GM12874 (cell line): Measurements from ENCODE around the gene CYSTM1.

ENCODE experiments used
- CTCF ChIP-seq: IDR thresholded peaks from 2 replicates; pipeline ENCODE4 v1.5.1; 2011; ENCODE audit warnings: low read depth, mild to moderate bottlenecking, control low read depth, low read length, moderate library complexity; ENCODE audit not compliant: insufficient read depth

The CYSTM1 gene

GRCh38 chr5:140172483-140172882 is 2.5 kb upstream of the CYSTM1 start:
- TF ChIP-seq CTCF: no peak

GRCh38 chr5:140174014-140174413 is 974 bp upstream of the CYSTM1 start:
- TF ChIP-seq CTCF: no peak

GRCh38 chr5:140175367-140176030 is 511 bp downstream of the CYSTM1 start:
- TF ChIP-seq CTCF: no peak

- no peak for TF ChIP-seq CTCF
These were observed 1.0 kb downstream of the CYSTM1 start for GRCh38 chr5:140176031-140176387.

GRCh38 chr5:140178086-140178410 is 3.1 kb downstream of the CYSTM1 start:
- no peak for TF ChIP-seq CTCF

- no peak for TF ChIP-seq CTCF
These were observed 3.6 kb downstream of the CYSTM1 start for GRCh38 chr5:140178482-140179116.

- no peak for TF ChIP-seq CTCF
These were observed 6.1 kb downstream of the CYSTM1 start for GRCh38 chr5:140181002-140181483.
